HG02610 (cell line): ENCODE data around the gene SPATA12.
"Not testable (repeated sequence)": the region's sequence is repeated elsewhere in the genome, so short reads cannot be mapped to it uniquely, and the experiment has no call there.

ENCODE experiments used
- ATAC-seq: cut with Tn5 transposase; IDR thresholded peaks from one replicate; pipeline ENCODE4 v1.9.1; 2021; ENCODE audit warnings: mild to moderate bottlenecking, moderate library complexity; ENCODE audit not compliant: unreplicated experiment

SPATA12 gene

DNA sequence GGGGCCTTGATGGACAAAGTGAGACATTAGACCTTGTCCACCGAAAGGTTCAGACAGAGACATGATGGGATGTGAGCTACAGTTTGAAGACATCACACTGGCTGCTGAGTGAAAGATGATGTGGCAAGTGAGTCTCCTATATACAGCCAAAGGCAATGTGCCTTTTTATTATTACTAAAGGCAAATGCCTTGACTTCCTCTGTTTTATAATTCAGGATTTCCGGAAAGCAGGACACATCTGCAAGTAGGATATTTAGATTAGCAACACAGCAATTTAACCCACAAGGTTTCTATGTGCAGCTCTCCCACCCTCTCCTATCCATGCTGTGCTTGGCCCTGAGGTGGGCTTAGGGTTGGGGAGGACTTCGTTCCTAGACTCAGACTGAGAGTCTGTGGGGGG, 20.7 kb downstream of the SPATA12 start:
- ATAC-seq, result no peak

DNA sequence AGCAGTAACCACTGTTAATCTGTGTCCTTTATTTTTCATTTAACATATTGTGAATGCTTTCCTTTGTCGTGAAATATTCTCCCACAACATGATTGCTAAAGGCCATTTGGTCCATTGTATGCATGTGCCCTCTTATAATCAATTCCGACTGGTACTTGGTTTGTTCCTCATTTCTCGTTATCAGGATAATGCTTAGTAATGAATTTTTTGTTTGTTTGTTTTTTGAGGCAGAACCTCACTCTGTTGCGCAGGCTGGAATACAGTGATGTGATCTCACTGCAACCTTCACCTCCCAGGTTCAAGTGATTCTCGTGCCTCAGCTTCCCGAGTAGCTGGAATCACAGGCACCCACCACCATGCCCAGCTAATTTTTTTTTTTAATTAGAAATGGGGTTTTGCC, 22.0 kb downstream of the SPATA12 start:
- ATAC-seq, result no peak

DNA sequence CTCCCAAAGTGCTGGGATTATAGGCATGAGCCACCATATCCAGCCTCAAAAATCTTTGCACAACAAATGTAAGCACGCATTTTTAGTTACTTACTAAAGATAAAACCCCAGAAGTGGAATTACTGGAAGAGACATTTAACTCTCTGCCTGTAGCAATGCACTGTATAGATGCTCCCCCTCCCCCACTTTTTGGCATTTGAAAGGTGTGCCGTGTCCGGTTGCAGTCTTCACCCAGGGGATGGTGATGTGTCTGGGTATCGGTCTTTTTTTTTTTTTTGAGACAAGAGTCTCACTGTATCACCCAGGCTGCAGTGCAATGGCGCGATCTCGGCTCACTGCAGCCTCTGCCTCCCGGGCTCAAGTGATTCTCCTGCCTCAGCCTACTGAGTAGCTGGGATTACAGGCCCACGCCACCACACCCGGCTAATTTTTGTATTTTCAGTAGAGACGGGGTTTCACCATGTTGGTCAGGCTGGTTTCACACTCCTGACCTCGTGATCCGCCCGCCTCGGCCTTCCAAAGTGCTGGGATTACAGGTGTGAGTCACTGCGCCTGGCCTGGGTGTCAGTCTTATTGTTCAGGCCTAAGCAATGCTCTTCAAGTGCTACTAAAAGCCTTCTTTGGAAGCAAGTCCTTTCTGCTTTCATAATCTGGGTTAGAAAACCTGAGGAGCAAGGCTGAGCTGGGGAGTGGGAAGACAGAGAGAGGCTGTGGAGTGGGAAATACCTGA, 23.0 kb downstream of the SPATA12 start:
- ATAC-seq, result not testable (repeated sequence)

DNA sequence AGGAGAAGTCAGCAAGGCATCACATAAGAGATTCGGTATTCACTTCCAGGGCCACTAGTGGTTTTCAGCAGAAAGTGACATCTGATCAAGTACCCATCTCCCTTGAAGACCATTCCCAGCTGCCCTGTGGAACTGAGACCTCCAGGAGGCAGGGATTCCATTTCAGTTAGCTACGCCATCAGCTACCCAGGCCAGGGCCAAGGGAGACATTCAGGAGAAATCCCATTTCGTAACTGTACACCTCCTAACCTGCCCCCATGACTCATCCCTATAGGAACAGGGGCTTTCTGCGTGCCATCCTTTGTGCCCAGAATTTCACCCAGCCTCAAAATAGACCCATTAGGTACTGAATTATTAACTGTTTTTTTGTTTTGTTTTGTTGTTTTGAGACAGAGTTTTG, 24.7 kb downstream of the SPATA12 start:
- no peak for ATAC-seq

DNA sequence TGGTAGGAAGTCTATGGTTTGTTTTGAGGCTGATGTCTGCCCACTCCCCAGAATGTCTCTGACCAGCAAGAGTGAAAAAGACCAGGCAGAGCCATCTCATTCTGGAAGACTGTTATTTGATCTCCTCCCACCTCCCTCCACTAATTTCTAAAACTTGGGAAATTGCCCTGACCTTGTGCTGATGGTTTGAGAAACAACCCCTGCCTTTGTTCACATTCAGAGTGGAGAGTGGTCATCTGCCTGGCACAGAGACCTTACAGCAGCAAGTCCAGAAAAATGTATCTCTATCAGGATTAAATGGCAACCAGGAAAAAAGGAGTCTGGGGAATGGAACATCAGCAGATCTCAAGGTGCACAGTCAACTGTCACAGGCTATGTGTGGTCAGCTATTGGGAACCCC, 25.7 kb downstream of the SPATA12 start:
- ATAC-seq, result no peak

DNA sequence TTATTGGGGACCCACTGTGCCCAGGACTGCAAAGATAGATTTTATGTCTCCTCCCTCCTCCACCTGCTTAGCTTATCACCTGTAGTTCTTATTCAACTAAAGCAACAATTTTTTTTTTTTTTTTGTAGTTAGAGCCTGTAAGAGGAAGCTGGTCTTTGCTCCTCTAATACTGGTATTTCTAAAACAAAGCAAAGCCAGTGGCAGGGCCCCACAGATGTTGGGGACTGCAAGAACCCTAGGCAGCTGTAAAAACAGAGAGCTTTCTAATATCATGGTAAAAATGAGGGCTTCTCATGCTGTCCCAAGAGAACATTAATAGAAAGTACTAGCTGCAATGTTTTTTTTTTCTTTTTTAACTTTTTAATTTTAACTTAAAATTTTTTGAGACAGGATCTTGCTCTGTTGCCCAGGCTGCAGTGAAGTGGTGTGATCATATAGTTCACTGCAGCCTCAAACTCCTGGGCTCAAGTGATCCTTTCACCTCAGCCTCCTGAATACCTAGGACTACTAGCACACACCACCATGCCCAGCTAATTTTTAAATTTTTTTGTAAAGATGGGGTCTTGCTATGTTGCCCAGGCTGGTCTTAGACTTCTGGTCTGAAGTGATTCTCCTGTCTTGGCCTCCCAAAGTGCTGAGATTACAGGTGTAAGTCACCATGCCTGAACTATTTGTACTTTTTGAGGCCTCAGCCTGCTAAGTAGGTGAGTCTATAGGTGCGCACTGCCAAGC, 27.1 kb downstream of the SPATA12 start:
- ATAC-seq, result no peak

DNA sequence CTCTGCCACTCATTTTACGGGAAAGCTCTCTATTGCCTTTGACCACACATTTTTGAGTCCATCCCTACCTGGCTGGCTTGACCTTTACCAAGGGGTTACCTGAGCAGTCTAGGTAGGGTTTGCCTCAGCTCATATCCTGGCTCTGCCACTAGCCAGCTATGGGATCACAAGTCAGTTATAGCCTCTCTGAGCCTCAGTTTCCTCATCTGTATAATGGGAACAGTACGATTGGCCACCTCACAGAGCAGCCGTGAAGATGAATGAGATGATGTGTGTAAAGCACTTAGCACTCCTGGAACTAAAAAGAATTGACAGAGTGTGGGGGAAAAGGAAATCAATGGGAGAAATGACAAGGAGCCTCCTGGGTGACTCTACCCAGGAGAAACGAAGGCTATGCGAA, 28.0 kb downstream of the SPATA12 start:
- ATAC-seq, result no peak

DNA sequence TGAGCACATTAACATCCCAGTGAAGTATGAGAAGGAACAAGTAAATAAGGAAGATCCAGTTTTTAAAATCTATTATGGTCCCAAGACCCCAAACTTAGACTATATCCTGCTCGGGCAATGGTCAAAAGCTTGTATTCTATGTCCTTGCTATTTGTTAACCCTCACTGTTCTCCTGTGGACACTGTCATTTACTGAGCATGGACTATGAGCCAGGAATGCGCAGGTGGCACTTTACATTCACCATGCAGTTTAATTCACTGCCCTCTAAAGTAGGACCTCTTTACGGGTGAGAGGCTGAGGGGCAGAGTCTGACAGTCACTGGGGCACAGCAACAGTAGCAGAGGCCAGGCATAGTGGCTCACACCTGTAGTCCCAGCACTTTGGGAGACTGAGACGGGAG, 28.6 kb downstream of the SPATA12 start:
- no peak for ATAC-seq

DNA sequence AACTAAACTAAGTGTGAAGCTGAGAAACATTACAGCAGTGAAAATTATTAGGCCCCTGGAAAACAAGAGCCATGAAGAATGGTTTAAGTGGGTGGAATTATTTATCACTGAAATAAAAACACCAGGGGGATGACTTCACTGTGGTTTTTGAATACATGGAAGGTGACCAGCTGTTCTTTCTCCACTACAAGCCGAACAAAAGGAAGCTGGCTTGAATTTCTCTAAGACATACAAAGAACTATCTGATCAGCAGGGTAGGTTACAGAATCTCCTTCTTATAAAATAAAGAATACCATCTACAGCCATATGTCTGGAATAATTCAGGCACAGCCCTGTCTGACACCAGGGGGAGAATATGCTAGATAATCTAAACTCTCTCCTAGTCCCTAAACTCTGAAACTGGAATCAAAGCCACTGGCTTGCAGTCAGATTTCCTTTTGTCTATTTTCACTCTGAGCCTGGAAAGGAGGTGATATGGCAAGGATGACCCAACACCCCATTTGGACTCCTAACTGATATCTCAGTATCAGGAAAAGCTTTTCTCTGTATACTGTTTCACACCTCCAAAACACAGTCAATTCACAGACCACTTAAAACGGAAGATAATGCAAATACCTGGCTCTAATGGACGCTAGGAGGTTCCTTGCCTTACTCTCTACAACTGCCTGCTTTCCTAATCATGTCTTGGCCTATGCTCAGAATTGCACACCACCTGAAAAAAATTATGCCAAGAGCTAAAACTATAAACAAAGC, 31.2 kb downstream of the SPATA12 start:
- no peak for ATAC-seq

DNA sequence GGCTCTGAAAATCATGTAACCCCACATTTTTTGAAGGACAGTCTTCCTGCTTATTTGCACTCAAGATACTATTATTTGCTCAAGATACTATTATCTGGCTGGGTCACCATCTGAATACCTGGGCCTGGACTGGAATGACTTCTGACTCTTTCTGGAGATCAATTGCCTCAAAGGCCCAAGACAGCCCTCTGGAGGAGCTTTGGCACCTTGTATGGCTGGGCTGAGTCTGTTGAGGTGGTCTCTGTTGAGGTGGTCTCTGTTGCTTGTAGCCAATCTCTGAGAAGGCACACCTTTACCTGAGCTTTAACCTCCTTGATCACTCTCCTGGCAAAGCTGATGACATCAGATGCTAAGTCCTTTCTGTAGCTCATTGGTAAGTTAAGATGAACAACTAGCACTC, 33.0 kb downstream of the SPATA12 start:
- no peak for ATAC-seq

DNA sequence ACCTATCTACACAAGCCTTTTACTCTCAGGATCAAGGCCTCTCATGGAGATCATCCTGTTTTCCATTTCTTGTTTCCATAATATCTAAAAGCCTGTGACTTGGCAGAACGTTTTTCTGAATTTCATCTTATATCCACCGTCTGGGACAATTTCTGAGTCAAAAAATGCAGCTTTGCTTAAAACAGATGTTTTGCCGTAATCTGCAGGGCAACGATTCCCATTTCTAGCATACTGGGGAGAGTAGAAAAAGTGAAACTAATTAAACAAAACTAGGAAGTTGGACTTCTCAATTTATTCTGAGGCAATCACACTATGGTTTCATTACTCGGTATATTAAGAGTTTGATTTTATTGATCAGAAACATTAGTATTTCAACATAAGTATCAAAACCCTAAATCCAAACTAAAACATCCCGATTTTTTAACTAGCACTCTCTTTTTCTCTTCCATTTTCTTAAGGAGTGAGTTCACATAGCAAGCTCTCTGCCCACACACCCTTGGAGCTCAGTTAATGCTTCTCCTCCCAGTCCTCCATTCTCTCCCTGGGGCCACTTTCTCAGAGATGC, 33.6 kb downstream of the SPATA12 start:
- no peak for ATAC-seq

DNA sequence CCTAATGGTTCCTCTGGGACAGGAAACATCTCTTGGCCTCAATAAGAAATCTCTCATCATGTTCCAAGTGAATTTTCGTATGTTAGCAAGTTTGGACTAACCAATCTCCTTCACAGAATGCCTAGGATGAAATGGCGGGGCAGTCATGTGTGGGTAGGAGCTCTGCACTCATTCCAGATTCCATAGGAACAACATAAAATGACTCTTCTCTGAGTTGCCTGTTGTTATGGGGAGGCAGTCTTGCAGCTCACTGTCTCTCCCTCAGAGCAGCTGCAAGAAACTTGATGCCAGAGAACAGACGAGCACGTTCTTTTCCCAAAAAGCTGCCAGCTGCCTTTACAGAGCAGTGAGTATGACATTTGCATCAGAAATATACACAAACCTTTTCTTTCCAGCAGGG, 34.1 kb downstream of the SPATA12 start:
- ATAC-seq, result no peak

DNA sequence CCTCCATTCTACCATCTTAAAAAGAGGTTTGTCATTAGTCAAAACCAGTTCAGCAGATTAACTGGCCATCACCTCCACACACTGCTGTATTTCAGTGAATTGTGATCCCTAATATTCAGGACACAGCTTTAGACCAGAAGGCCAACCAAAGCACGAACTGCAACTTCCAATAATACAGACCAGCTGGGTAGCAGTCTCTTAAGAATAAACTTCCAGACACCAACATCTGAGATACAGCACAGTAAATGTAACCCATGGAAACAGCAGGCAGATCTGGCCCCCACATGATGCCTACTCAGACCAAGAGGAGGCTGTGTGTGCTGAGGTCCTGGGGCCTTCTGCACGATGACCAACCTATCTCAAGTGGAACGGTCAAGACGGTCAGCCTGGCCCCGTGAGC, 34.9 kb downstream of the SPATA12 start:
- no peak for ATAC-seq

DNA sequence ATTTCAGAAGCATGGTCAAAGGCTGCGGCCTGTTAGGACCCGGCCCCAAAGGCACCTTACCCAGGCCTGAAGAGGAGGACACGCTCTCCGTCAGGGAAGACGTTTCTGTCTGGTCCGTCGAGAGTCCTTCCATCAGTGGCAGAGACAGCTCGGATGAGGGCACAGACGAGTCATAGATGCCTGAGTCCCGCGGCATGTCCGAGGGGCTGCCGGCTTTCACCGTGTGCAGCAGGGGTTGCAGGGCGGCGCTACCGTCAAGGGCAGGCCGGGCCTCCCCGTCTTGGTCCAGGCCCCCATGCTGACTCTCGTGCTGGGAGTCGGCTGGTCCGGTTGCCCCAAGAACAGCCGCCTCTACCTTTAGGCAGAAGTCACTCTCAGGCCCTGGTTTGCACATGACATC, 37.1 kb downstream of the SPATA12 start:
- no peak for ATAC-seq

DNA sequence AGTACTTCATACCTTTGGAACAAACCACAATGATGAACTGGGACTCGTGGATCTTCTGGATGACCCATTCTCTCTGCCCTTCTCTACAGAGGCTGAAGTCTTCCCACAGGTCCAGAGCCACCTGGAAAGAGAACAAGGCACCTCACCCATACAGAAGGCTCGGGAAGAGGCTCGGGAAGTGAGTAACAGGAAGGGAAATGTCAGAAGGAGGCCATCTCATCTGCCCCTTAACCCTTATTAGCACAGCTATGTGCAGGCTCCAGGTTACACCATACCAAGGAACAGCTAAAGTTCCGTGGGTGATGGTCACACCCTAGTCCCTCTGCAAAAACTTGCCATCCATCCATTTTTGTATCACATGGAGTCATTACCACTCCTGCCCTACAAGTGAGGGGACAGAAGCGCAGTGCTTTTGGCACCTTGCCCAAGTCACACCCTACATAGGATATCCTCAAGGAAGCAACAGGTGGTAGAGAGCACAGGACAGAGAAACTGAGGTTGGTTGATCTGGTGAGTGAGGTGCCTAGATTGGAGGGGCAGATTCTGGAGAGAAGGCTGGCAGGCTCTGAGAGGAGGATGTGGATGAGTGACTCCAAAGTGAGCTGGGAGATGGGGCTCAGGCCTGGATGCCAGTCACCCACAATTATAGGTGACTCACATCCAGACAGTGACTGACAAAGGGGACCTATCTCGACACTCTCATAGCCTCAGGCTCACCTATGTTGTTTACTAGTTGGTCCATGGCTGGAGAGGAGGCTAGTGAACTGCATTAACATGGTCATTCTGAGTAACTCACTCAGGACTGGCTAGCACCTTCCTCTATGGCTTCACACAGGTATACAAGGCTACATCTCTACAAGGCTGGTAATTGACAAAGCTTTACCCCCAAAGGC, 38.2 kb downstream of the SPATA12 start:
- no peak for ATAC-seq

DNA sequence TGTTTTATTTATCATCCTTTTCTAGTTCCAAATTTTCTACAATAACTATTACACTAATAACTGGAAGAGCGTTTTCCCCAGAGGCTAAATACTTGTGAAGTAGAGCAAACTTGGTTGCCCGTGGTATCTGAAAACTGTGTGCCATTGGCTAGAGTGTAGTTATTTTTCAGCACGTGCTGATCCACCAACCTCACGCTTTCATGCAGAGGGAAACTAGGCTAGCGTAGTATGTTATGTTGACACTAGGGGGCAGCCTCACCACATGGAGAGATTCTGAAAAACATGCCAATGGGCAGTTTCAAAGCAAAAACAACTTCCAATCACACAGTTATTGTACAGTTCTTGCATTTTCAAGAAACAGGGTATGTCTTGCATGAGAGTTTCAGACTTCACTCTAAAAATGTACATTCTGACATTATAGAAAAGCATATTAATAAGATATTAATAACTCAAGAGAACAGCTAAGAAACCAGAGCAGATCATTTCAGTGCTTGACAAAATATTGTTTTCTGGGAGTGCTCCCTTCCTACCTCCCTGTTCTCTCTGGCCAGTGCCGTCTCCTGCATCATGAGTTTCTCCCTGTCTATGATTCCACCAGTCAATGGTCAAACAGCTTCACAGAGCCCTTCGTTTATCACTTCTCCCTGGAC, 39.7 kb downstream of the SPATA12 start:
- ATAC-seq, result no peak

DNA sequence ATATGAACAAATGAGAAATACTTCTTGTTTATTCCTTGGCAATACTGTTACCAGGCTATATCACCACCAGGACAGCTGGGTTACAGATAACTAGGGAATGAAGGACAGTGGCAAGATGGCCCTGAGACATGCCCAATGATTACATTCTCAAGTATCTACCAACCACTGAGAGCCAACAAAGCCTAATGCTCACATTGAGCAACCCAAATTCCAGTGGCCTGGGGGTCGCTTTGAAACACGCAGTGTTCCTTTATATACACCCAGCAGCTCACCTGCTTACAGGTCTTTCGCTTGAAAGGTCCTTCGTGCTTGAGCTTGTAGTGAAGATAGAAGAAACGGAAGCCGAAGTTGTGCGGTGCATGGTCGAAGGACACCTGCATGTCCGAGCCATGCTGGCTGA, 45.1 kb downstream of the SPATA12 start:
- no peak for ATAC-seq

DNA sequence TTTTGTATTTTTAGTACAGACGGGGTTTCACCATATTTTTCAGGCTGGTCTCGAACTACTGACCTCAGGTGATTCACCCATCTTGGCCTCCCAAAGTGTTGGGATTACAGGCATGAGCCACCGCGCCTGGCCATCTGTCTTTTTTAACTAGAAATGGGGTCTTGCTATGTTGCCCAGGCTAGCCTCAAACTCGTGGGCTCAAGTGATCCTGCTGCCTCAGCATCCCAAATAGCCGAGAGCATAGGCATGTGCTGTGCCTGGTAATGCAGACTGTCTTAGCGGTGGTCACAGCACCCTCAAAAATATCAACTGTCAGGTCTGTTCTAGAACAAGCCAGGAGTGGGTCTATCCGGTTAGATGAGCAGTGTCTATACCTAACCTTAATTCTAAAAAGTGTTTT, 48.2 kb downstream of the SPATA12 start:
- ATAC-seq, result no peak

DNA sequence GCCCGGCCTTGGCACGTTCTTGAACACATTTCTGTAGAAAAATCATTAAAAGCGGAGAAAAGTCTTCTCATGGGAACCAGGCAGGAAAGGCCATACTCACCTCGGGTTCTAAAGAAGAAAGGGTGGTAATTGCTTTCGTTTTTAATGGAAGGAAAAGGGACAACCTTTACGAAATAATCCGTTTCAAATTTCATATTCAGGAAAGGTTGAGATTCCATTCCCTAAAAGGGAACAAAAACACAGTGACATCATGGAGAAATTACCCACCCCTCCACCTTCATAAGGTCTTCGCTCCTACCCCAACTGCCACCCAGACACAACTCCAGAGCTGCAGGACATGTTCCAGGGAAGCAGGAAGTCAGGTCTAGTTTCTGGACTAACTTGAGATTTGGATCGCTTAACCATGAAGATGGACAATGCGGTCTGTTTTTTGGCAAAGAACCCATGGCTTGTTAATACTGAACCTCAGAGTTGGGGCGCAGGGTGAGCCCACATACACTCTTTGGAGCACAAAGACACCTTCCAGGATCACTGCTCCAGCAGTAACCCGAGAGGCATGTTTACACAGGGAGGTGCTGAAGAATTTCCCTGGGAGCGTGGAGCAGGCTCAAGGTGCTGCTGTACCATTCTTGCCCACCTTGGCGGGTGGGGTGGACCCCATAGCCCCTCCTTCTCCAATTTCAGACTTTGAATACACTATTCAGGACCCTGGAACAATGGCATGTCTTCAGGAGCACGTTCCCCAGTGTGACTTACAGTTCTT, 49.2 kb downstream of the SPATA12 start:
- ATAC-seq, result no peak
